ENCODE results near the gene FERMT2. TPM values are rescaled to one million over a fixed set of nuclear protein-coding genes. Genes with fewer than 3 reads are reported as not detected.

Gene FERMT2
- polyA plus RNA-seq, 1 donor (not counting 4 experiments of a cell fraction or from before 2014, with no cell fraction given) = 19.6 TPM

DNA sequence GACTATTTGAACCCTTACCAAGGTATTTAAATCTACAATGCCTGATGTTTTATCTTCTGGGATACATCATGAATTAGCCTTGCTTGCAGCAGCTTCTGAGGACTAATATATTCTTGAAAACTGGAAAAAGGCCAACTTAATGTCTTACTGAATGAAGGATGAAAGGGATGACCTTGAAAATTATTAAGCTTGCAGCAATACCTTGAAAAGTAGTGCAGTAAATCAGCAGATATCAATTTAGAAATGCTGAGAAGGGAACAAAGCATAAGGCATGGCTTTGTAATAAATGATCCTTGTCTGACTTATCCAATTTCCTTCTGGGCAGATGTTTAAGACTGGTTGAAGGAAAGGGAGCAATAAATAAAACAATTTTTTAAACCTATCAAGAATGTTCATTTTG, 37.3 kb upstream of the FERMT2 start:
- H3K79me2 ChIP-seq (ENCODE audit: control insufficient read depth, insufficient read depth, low read length) = no peaks in the 10 kb centered on the region
- no peak overlapping the region for H3K4me2 ChIP-seq (ENCODE audit: control insufficient read depth, extremely low read depth, insufficient read depth, low read depth, low read length)
- H3K9me3 ChIP-seq (ENCODE audit: control insufficient read depth, low read depth, low read length) = no peaks in the 10 kb centered on the region
- no peak overlapping the region for H3K4me3 ChIP-seq (ENCODE audit: control insufficient read depth in 2 of 3, extremely low read depth in 1 of 3, insufficient read depth in 2 of 3, low read depth in 1 of 3, low read length in 3 of 3)
- H3K9ac ChIP-seq (ENCODE audit: control insufficient read depth, extremely low read depth, insufficient read depth, low read length) = no peak overlapping the region
- no peak for FAIRE-seq
- peaks cover 3% of the 10 kb centered on the region for H3K27me3 ChIP-seq (ENCODE audit: control insufficient read depth, extremely low read depth, insufficient read depth, low read length)
- H3K27ac ChIP-seq (ENCODE audit: control insufficient read depth, insufficient read depth, low read length) = no peak overlapping the region
- no peaks in the 10 kb centered on the region for H3K9me1 ChIP-seq (ENCODE audit: control insufficient read depth, extremely low read depth, insufficient read depth, low read length)
- TF ChIP-seq EZH2 (IDR thresholded peaks at IDR 0.05; ENCODE audit: low read length) = no peak
- TF ChIP-seq, protein P1, sequence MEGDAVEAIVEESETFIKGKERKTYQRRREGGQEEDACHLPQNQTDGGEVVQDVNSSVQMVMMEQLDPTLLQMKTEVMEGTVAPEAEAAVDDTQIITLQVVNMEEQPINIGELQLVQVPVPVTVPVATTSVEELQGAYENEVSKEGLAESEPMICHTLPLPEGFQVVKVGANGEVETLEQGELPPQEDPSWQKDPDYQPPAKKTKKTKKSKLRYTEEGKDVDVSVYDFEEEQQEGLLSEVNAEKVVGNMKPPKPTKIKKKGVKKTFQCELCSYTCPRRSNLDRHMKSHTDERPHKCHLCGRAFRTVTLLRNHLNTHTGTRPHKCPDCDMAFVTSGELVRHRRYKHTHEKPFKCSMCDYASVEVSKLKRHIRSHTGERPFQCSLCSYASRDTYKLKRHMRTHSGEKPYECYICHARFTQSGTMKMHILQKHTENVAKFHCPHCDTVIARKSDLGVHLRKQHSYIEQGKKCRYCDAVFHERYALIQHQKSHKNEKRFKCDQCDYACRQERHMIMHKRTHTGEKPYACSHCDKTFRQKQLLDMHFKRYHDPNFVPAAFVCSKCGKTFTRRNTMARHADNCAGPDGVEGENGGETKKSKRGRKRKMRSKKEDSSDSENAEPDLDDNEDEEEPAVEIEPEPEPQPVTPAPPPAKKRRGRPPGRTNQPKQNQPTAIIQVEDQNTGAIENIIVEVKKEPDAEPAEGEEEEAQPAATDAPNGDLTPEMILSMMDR (optimal IDR thresholded peaks at IDR 0.05 in 1 of 3, IDR thresholded peaks at IDR 0.05 in 1 of 3, conservative IDR thresholded peaks at IDR 0.05 in 1 of 3; ENCODE audit: extremely low read depth in 1 of 3, insufficient read depth in 2 of 3, low read length in 3 of 3) = no peak
- no peak overlapping the region for H2AFZ ChIP-seq (ENCODE audit: control insufficient read depth, low read length)
- DNase-seq (ENCODE audit: low read depth, low spot score) = no peak
- H4K20me1 ChIP-seq (ENCODE audit: control insufficient read depth, extremely low read depth, insufficient read depth, low read length) = no peaks in the 10 kb centered on the region
- dilution Hi-C loops (cut with MboI; ENCODE audit: extremely low pct_ligation_motif_present, low sequenced_read_pairs) = no loop called here
- H3K4me1 ChIP-seq (ENCODE audit: control insufficient read depth, extremely low read depth, insufficient read depth, low read length) = no peaks in the 10 kb centered on the region
- no peaks in the 10 kb centered on the region for H3K36me3 ChIP-seq (ENCODE audit: control insufficient read depth in 2 of 2, extremely low read depth in 1 of 2, insufficient read depth in 2 of 2, low read length in 2 of 2)

GRCh38 chr14:52987514-52987913, 36.7 kb upstream of the FERMT2 start:
- H3K9me3 ChIP-seq (ENCODE audit: control insufficient read depth, low read depth, low read length) = no peaks in the 10 kb centered on the region
- H3K9ac ChIP-seq (ENCODE audit: control insufficient read depth, extremely low read depth, insufficient read depth, low read length) = no peak overlapping the region
- no peaks in the 10 kb centered on the region for H4K20me1 ChIP-seq (ENCODE audit: control insufficient read depth, extremely low read depth, insufficient read depth, low read length)
- no peaks in the 10 kb centered on the region for H3K79me2 ChIP-seq (ENCODE audit: control insufficient read depth, insufficient read depth, low read length)
- no peak overlapping the region for H3K4me3 ChIP-seq (ENCODE audit: control insufficient read depth in 2 of 3, extremely low read depth in 1 of 3, insufficient read depth in 2 of 3, low read depth in 1 of 3, low read length in 3 of 3)
- no peaks in the 10 kb centered on the region for H3K36me3 ChIP-seq (ENCODE audit: control insufficient read depth in 2 of 2, extremely low read depth in 1 of 2, insufficient read depth in 2 of 2, low read length in 2 of 2)
- no peak overlapping the region for H2AFZ ChIP-seq (ENCODE audit: control insufficient read depth, low read length)
- no peaks in the 10 kb centered on the region for H3K4me1 ChIP-seq (ENCODE audit: control insufficient read depth, extremely low read depth, insufficient read depth, low read length)
- TF ChIP-seq, protein P1 (optimal IDR thresholded peaks at IDR 0.05 in 1 of 3, IDR thresholded peaks at IDR 0.05 in 1 of 3, conservative IDR thresholded peaks at IDR 0.05 in 1 of 3; ENCODE audit: extremely low read depth in 1 of 3, insufficient read depth in 2 of 3, low read length in 3 of 3) = no peak
- no peak for TF ChIP-seq EZH2 (IDR thresholded peaks at IDR 0.05; ENCODE audit: low read length)
- H3K4me2 ChIP-seq (ENCODE audit: control insufficient read depth, extremely low read depth, insufficient read depth, low read depth, low read length) = no peak overlapping the region
- H3K9me1 ChIP-seq (ENCODE audit: control insufficient read depth, extremely low read depth, insufficient read depth, low read length) = no peaks in the 10 kb centered on the region
- FAIRE-seq = no peak
- dilution Hi-C loops (cut with MboI; ENCODE audit: extremely low pct_ligation_motif_present, low sequenced_read_pairs) = no loop called here
- DNase-seq (ENCODE audit: low read depth, low spot score) = no peak
- H3K27me3 ChIP-seq (ENCODE audit: control insufficient read depth, extremely low read depth, insufficient read depth, low read length) = peaks cover 3% of the 10 kb centered on the region
- H3K27ac ChIP-seq (ENCODE audit: control insufficient read depth, insufficient read depth, low read length) = no peak overlapping the region
